Activated CD4-positive, alpha-beta T cell treated with anti-CD3 and anti-CD28 coated beads for 1 hour (primary cell): ENCODE results near the gene PSMB8.
A peak's percentile ranks its signal among the peaks of the same experiment; 100 is the strongest.

Experiments used
- DNase-seq: peaks from one replicate; pipeline ENCODE4 v3.0.0-alpha.2; 2020

Gene PSMB8

DNA sequence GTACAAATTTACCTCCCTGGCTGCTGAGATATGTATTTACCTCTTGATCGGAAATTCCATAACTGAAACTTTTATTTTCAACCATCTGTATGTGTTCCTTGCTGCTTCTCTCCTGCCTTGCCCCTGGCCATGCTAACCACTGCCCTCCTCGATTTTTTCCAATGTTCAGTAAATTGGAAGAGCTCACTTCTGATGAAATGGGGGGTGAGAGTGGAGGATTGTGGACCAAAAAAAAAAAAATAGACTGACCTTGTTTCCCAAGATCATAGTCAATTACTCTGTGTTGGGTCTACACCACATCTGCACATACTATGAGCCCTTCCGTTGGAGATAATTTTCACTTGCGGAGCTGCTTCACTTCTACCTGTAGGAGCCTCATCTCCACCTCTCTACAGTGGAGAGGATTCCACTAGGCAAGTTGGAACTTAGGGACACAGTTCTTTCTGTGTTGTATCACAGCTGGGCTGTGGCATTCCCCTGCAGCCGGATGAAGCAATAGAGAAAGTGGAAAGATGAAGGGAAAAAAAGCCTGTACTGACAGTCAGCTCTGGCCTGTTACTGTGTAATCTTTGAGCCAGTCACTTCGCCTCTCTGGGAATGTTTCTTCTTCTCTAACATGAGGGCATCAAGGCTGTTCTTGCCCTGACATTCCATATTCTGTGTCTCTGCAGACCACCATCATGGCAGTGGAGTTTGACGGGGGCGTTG lies 11.8 kb upstream of the PSMB8 start:
- no peak for DNase-seq

DNA sequence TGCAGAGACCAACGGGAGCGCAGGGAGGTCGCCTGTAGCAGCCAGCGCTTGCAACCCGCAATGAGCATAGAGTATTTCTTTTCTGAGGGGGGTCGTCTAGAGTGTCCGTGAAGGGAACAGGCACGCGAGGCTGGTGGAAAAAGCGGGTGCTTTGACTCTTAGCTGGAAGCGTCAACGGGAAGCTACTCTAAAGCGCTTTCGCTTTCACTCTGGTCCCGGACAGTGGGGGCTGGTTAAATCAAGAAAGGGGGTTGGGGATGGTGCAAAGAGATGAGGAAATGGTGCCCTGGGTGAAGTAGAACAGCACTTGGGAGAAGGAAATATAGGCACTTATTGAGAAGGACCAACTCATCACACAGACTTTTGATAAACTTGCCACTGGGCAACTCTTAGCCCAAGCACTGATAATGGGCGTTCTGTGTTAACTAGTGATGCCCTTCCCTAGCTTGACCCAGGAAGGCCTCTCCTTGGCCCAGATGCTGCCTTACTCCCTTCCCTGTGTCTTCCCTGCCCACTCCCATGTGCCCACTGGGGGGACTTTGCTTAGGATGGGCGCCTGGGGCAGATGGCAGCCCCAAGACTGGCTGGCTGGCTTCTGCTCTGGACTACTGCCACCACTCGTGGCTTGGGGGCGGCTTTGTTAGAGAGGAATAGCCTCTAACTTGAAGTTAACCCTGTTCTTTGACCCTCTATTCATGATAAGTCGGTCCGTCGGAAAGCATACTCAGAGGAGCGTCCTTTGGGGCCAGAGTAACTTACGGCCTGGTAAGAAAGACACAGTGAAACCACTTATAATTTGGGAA lies 10.7 kb upstream of the PSMB8 start:
- DNase-seq: peak; percentile 49

- peak; percentile 94 for DNase-seq
Measured at GRCh38 chr6:32853541-32854375, 9.9 kb upstream of the PSMB8 start, which contains the start of the genes PSMB9 and TAP1. Gene PSMB9 (plus strand): TSS chr6:32854192. CDS start chr6:32854230, 38 bp downstream. Gene TAP1 (minus strand): TSS chr6:32853704. CDS start chr6:32853636, 68 bp downstream.

- DNase-seq: peak; percentile 35
Measured at GRCh38 chr6:32852844-32853540, 9.1 kb upstream of the PSMB8 start.

DNA sequence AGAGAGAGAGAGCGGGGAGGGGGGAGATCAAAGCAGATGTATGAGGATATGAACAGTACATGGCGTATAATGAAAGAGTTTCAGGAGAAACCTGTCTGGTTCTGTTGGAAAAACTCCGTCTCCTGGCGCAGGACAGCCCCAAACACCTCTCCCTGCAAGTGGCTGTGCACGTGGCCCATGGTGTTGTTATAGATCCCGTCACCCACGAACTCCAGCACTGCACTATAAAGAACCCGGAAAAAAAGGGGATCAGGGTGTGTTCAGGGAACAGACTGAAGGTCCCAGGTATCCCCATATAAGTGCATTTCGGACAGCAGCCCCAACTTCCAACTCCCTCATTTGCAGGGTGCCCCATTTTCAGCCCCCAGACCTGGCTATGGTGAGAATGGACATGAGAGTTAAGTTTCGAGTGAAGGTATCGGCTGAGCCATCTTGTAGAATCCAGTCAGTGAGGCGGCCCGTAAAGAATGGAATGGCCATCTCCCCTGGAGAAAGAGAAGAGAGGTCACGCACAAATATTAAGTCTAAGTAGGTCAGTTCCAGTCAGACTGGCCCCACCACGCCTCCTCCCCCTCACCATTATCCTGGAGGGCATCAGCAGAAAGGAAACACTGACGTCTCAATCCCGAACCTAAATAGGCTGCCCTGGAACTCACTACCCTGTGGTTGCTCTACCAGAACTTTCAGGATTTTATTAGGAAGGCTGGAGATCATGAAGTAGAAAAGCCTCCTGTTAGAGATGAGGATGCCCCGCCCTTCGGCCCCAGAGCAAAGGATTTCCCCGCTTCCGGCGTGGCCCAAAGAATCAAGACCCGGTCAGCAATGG lies 8.4 kb upstream of the PSMB8 start:
- DNase-seq: no peak

DNA sequence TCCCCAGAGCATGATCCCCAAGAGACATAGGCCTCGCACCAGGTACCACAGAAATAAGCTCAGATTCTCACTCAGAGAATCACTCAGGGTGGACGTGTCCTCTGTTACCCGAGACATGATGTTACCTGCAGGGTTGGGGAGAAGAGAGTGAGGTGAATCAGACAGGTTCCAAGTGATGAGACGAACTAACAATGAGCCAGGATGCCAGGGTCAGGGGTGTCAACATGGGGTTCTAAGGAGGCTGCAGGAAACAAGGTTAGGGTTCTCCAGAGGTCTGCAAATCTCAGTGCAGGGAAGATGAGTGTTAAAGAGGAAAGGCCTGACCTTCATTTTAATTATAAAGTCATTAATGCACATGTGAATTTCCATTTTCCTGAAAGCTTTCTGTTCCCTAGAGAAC lies 7.2 kb upstream of the PSMB8 start:
- no peak for DNase-seq

DNA sequence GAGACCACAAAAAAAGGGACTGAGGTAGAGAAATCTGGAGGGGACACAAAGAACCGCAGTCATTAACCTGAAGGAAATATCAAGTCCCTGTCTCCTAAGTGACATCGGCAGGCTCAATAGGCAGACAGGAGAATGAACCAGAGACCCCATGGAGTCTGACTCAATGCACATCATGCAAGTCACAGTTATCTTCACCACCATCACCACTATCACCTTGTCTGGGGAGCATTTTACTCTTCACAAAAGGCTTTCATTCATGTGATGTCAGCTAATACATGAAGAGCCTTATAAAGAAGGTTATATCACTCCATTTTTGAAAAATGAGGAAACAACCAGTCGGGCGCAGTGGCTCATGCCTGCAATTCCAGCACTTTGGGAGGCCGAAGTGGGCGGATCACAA lies 5.3 kb upstream of the PSMB8 start:
- DNase-seq: no peak

DNA sequence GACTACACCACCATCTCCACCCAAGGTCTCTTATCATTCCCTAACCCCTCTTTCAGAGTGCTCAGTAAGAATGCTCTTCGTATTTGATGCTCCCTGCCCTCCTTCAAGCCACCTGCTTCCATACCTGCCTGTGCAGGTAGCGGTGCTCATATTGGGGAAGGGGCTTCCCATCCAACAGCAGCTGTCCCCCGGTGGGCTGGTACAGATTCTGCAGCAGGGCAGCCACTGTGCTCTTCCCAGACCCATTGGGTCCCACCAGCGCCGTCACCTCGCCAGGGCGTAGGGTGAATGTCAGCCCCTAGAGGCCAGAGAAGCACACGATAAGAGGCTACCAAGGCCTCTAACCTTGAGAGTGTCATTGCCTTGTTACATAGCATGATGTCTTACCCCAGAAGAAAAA lies 3.9 kb upstream of the PSMB8 start:
- DNase-seq: no peak

GRCh38 chr6:32847004-32847403 lies 3.2 kb upstream of the PSMB8 start:
- no peak for DNase-seq

GRCh38 chr6:32845384-32845884 lies 1.6 kb upstream of the PSMB8 start:
- no peak for DNase-seq

- DNase-seq: no peak
Measured at GRCh38 chr6:32844839-32845383, 1.1 kb upstream of the PSMB8 start.

DNA sequence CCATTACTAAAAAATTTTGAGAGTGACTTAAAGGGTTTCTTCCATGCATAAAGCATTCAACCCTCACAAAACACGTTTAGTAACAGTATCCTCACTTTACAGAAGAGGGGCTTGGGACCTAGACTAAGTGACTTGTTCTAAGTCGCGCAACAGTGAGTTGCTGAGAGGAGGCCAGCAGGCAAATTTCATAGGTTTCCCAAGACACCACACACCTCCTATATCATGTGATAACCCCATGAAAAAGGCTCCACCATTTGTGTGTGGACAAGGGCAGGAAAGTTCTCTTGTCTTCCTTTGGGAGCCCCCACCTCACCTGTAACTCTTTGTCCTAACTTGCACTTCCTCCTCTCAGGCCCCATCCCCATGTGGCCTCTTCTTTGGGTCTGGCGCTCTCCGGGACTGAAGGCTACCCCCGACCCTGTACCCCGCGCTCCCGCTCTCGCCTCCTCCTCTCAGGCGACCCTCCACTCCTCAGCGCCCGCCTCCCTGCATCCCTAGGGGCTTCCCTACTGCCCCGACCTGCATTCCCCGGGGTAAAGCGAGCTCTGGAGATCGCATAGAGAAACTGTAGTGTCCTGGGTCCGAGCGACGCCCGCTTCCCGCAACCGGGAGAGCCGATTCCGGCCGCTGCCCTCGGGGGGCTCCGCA lies 392 bp downstream of the PSMB8 start:
- no peak for DNase-seq

GRCh38 chr6:32842690-32843089 lies 1.2 kb downstream of the PSMB8 start:
- DNase-seq: no peak

- no peak for DNase-seq
Measured at GRCh38 chr6:32842021-32842650, 1.7 kb downstream of the PSMB8 start.

- no peak for DNase-seq
Measured at GRCh38 chr6:32840604-32841246, 3.1 kb downstream of the PSMB8 start.

DNA sequence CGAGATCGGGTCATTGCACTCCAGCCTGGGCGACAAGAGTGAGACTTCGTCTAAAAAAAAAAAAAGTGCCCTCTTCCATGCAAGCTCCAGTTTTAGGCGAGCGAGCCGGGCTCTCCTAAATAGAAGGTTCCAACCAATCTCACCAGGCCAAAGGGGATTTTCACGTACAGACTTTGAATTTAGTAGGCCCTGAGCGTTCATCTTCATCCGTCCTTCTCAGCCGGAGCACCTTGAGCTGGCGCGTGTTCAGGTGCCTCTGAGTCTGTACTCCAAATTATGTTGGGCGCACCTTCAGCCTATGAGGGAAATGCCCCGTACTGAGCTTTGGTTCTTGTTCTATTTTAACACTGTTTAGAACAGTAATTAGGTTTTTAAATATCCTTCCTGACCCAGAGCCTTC lies 4.5 kb downstream of the PSMB8 start:
- DNase-seq: no peak

DNA sequence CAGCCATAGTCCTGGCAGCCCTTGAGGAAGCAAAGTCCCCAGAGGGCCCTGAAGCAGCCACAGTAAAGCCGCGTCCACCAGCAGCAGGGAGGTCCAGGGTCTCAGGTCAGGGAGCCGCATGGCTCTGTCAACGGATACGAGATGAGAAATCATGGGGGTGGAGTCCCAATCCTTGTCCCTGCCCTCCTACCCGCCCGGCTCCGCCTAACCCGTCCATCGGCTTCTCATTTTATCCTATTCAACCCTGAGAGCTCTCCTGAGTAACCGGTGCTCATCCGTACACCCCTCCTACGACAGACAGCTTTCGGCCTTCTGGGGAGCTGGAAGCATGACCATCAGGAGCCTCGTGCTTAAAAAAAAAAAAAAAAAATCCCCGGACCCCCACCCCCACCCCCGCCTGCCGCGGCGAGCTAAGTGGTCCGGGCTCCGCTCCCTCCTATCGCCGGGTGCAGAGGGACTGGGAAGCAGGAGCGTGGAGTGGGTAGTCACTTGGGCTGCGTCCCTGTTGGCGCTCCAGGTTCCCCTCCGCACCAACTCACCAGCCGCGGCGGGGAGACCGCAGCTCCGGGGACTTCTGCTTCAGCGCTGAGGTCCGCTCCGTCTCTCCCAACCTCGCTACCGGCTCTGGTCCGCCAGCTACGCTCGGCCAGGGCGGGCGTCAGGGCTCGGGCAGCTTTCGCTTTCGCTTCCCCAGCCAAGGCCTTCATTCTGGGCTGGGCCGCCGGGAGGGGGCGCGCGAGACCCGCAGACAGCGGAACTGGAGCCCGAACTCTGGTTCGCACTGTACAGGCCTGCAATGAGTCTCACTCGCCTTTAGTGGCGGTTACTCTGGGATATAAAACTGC lies 5.5 kb downstream of the PSMB8 start, which contains the start of gene TAP2:
TAP2 (minus strand) TSS at position 626 of the 845 bp plus-strand sequence; CDS start at position 120, 506 bp downstream.
- peak; percentile 96 for DNase-seq

DNA sequence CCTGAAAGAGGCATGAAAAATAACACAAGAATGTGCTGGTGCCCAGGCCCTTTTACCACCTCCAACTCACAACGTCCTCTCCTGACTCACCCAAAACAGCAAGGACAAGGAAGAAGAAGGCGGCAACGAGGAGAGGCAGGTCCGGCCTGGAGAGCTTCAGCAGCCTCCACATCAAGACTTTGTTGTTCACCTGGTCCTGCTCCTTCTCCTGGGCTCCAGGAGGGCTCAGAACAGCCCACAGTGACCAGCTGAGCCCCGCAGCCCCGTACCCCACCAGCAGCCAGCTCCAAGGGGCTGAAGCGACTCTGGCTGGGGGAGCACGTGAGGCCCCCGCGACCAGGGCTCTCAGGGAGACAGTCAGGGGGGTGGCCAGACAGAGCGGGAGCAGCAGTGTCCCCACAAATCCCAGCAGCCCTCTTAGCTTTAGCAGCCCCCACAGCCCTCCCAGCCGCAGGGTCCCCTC lies 6.2 kb downstream of the PSMB8 start:
- DNase-seq: no peak
